Breast epithelium (tissue), 4 donors: ENCODE data around the gene ANXA2. TPM values are rescaled to one million over a fixed set of nuclear protein-coding genes. Genes with fewer than 3 reads are reported as not detected.

Source experiments
- DNase-seq, 2 donors: peaks; one replicate each; pipeline ENCODE4 v3.0.0-alpha.2; 2019; ENCODE audit warnings: low spot score in 2 of 2
- H3K27ac ChIP-seq, 2 donors: fragments of 200-600 bp; sonication (generic) in 1 of 2; one replicate each; pipeline ENCODE4 v1.5.1; 2016 to 2019; ENCODE audit warnings: mild to moderate bottlenecking in 1 of 2
- H3K27me3 ChIP-seq, 2 donors: fragments of 200-600 bp; sonication (generic) in 1 of 2; one replicate each; pipeline versions ENCODE4 v1.5.1 to v1.6.0; 2017 to 2019; ENCODE audit warnings: control low read depth in 1 of 2, mild to moderate bottlenecking in 1 of 2
- H3K36me3 ChIP-seq: fragments of 200-600 bp; one replicate; pipeline ENCODE4 v1.5.1; 2019
- H3K4me1 ChIP-seq, 2 donors: fragments of 200-600 bp; sonication (generic); one replicate each; pipeline ENCODE4 v1.5.1; 2016 to 2019; ENCODE audit warnings: control low read depth in 1 of 2
- H3K4me3 ChIP-seq, 3 donors: fragments of 200-600 bp; sonication (generic); 1 replicate in 2 of 3; 2 replicates in 1 of 3; pipeline ENCODE4 v1.5.1; 2016 to 2019; ENCODE audit warnings: mild to moderate bottlenecking in 3 of 3, moderate library complexity in 2 of 3
- H3K9me3 ChIP-seq, 2 donors: fragments of 200-600 bp; sonication (generic) in 1 of 2; one replicate each; pipeline ENCODE4 v1.5.1; 2016 to 2019; ENCODE audit warnings: control low read depth in 1 of 2
- POLR2A ChIP-seq: fragments of 450-650 bp; IDR thresholded peaks from one replicate; pipeline ENCODE4 v1.6.1; 2016; ENCODE audit warnings: antibody characterized with exemption, mild to moderate bottlenecking, moderate library complexity
- POLR2AphosphoS5 ChIP-seq, 3 donors: sonication (generic); formaldehyde crosslinking; IDR thresholded peaks; one replicate each; pipeline ENCODE4 v1.6.1; 2017; ENCODE audit warnings: antibody characterized with exemption in 3 of 3
- intact Hi-C: fragments of 100-400 bp; cut with DNase I; formaldehyde crosslinking; loops from one replicate; pipeline ENCODE4 v1.15.1; 2023; ENCODE audit warnings: low total_unique reads
- total RNA-seq, 3 donors: library from RNA; depleted of rRNA; stranded (reverse); fragments of >200 nt; gene quantifications; one replicate each; pipeline ENCODE4 v1.1.0, GENCODE V29; 2016
- TF ChIP-seq, protein P1 (sequence below), 3 donors: fragments of 450-650 bp; IDR thresholded peaks; one replicate each; pipeline ENCODE4 v1.5.1; 2016 to 2017; ENCODE audit warnings: antibody characterized with exemption in 3 of 3, mild to moderate bottlenecking in 3 of 3, moderate library complexity in 3 of 3

Gene ANXA2
- total RNA-seq, 3 donors from 2014 or later, result 875 to 1,598 (median 923) TPM

DNA sequence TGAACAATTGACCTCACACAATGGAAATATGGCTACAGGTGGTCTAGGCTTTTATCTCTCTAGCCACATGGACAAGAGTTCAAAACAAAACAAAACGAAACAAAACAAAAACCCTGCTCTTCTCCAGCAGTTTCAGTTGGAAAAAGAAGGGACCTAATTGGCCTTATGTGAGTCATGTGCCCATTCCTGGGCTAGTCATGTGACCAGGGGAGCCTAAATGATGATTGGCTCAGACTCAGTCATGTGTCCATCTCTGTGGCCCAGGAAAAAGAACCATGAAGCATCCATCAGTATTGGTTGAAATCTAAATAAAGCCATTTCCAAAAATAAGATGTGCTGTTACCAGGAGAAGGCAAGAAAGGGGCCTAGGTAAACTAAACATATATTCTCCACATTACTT, 96.8 kb downstream of the ANXA2 start:
- TF ChIP-seq, protein P1, sequence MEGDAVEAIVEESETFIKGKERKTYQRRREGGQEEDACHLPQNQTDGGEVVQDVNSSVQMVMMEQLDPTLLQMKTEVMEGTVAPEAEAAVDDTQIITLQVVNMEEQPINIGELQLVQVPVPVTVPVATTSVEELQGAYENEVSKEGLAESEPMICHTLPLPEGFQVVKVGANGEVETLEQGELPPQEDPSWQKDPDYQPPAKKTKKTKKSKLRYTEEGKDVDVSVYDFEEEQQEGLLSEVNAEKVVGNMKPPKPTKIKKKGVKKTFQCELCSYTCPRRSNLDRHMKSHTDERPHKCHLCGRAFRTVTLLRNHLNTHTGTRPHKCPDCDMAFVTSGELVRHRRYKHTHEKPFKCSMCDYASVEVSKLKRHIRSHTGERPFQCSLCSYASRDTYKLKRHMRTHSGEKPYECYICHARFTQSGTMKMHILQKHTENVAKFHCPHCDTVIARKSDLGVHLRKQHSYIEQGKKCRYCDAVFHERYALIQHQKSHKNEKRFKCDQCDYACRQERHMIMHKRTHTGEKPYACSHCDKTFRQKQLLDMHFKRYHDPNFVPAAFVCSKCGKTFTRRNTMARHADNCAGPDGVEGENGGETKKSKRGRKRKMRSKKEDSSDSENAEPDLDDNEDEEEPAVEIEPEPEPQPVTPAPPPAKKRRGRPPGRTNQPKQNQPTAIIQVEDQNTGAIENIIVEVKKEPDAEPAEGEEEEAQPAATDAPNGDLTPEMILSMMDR (IDR thresholded peaks at IDR 0.05), result no peak
- TF ChIP-seq POLR2AphosphoS5 (IDR thresholded peaks at IDR 0.05) (no peak), POLR2A (no peak)
- Histone ChIP-seq H3K36me3 (no peaks in the 10 kb centered on the region), H3K4me1 (no peaks in the 10 kb centered on the region), H3K9me3 (no peaks in the 10 kb centered on the region), H3K27me3 (no peaks in the 10 kb centered on the region), H3K27ac (no peak overlapping the region), H3K4me3 (no peak overlapping the region)
- no peak for DNase-seq
- intact Hi-C loops, result no loop called here

DNA sequence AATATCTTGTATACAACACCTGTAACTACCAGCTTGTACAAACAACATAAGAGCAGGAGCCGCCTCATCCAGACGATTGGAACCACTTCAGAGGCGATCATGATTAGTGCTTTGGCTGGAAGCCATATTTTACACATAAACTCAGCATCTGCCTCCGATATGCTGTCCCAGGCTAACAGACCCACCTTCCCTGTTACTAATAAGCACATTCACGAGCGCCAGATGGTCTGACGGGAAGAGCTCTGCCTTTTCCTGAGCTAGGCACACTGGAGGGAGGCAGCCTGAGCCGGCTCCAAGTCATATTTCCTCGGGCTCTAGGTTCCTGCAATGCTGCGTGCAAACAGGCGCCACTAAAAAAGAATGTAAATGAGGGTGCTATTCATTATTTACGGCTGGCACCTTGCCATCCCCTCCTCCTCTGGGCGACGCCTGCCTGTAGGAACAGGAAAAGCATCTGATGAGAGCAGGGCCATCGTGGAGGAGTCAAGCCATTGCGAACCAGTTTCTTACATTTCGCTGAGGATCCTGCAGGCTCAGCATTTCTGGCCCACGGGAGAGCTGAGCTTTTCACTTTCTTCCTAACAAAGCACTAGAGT, 98.2 kb downstream of the ANXA2 start:
- Histone ChIP-seq H3K9me3 (no peaks in the 10 kb centered on the region), H3K27ac (no peak overlapping the region), H3K4me1 (no peaks in the 10 kb centered on the region), H3K4me3 (peak overlapping the region in 2 of 3 donors; percentile 9 to 33), H3K27me3 (no peaks in the 10 kb centered on the region), H3K36me3 (no peaks in the 10 kb centered on the region)
- peak in 1 of 2 donors; percentile 61 for DNase-seq
- intact Hi-C loops, result no loop called here
- TF ChIP-seq POLR2A (no peak), POLR2AphosphoS5 (IDR thresholded peaks at IDR 0.05) (peak in 2 of 3 donors; percentile 34 to 47)
- TF ChIP-seq, protein P1 (IDR thresholded peaks at IDR 0.05), result peak in 2 of 3 donors; percentile 8 to 42

Other genes starting within 250 kb of the ANXA2 start
- gene ICE2, start 81.2 kb upstream of the ANXA2 start, total RNA-seq, result 10 to 100 TPM; 28.5 to 40.7 (median 36.1) TPM